ENCODE data around the gene PEX16.
A peak's percentile ranks its signal among the peaks of the same experiment; 100 is the strongest.

The PEX16 gene

DNA sequence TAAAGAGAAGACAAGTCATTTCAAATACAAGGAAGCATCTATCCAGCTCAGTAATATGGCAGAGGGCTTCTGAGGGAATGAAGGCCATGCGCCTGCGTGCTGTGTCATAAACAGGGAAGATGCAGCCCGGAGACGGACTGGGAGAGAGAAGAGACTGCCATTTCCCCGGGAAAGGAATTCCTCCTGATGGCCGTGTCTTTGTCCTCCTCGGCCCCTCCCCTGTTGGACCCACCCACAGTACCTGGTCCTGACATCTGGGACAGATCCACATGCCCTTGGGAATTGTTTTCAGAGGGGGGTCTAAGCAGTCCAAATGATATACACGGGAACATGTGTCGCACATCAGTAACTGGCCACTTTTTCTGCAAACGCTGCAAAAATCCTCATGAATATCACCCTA is 20.2 kb upstream of the PEX16 start:
- CTCF ChIA-PET = no interaction called here
- TF ChIP-seq, protein P1, sequence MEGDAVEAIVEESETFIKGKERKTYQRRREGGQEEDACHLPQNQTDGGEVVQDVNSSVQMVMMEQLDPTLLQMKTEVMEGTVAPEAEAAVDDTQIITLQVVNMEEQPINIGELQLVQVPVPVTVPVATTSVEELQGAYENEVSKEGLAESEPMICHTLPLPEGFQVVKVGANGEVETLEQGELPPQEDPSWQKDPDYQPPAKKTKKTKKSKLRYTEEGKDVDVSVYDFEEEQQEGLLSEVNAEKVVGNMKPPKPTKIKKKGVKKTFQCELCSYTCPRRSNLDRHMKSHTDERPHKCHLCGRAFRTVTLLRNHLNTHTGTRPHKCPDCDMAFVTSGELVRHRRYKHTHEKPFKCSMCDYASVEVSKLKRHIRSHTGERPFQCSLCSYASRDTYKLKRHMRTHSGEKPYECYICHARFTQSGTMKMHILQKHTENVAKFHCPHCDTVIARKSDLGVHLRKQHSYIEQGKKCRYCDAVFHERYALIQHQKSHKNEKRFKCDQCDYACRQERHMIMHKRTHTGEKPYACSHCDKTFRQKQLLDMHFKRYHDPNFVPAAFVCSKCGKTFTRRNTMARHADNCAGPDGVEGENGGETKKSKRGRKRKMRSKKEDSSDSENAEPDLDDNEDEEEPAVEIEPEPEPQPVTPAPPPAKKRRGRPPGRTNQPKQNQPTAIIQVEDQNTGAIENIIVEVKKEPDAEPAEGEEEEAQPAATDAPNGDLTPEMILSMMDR (conservative IDR thresholded peaks at IDR 0.05; ENCODE audit: low read depth) = no peak
- POLR2A ChIA-PET (ENCODE audit: low non-redundant PET) = no interaction called here
- no peak for DNase-seq (ENCODE audit: low spot score)
- H3K27ac ChIP-seq = no peak overlapping the region

DNA sequence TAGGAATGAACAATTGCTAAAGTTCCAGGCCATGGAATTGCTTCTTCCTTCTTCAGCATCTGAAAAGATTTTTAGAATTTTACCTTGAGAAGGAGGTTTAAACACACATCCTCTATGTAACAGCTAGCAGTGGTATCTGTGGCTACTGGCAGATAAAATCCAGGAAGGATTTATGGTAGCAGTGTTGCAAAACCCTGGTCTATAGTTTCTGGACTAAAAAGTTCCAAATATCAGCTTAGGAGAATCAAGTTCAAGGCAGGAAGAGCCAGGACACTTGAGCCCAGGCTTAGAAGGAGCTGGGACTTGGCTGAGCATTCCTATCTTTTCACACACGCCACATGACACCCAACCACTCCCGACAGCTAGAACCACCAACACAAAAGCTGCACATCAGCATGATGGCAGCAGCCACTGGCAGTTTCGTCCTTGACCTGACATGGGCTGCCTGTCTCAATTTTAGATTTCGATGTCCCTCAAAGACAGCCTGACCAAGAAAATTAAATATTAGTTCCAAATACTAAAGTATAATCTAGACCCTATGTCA is 18.9 kb upstream of the PEX16 start:
- CTCF ChIA-PET = no interaction called here
- TF ChIP-seq, protein P1 (conservative IDR thresholded peaks at IDR 0.05; ENCODE audit: low read depth) = no peak
- POLR2A ChIA-PET (ENCODE audit: low non-redundant PET) = no interaction called here
- no peak for DNase-seq (ENCODE audit: low spot score)
- peak overlapping the region; percentile 42; the same call in 1 of the 2 replicates for H3K27ac ChIP-seq

DNA sequence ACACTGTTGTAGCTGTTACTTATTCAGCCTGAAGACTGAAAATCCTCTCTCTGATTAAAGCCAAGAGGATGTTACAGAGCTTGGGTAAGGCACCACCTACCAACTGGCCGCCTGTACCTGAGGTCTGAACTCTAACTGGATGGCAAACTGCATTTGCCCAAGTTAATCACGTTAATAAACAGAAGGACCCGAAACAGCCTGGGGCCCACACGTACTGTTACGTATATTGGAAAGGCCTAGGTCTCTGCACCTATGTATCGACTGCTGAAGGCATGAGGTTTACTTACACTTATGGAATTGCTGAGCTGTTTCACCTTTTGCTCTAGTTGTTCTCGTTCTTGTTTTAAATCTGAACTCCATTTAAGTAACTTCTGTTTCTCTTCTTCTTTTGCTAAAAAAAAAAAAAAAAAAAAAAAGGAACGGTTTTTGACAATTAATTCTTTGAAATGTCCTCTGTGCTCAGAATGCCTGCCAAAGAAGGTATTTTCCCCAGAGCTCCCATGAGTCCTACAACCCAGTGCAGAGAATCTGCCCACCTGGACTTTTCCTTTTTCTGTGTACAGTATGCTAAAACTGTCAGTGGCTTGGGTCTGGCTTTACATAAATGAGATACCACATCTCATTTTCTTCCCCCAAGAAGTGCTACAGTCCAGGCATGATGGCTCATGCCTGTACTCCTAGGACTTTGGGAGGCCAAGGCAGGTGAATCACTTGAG is 17.8 kb upstream of the PEX16 start:
- POLR2A ChIA-PET (ENCODE audit: low non-redundant PET) = no interaction called here
- CTCF ChIA-PET = interaction anchor here (0.6 kb wide), 1 partner anchor 39 kb away, joined by 5 read pairs; no protein-coding TSS in a partner anchor
- TF ChIP-seq, protein P1 (conservative IDR thresholded peaks at IDR 0.05; ENCODE audit: low read depth) = no peak
- peak overlapping the region; percentile 82 for H3K27ac ChIP-seq
- no peak for DNase-seq (ENCODE audit: low spot score)

DNA sequence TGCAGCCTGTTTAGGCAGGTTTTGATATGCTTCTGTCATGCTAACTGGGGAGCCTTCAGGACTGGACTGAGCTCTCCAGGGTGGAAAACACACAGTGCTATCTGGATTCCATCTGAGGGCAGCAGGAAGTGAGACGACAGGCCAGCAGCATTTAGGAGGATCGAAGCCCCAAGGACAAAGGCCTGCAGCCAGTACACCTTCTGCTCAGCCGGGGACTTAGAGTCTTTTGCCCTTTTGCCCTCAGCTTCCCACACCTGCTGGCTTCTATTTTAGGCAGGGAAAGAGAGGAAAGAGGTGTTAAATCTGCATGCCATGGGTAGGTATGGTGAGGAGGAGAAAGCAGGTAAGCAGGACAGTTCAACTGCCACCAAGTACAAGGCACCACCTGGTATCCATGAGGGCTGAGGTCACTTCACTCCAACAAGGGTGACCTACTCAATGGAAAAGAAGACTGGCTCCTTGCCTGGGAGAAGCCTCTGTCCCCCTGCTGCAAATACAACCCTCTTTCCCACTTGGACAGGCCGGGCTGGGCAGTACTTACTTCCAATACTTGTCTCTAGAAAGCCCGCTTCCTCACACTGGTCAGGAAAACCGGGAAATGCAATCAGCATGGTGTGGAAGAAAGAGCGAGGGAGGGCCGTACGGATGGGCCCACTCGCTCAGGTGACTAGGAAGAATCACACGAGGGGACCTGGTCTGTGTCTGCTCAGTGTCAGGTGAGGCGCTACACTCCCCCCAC is 17.1 kb upstream of the PEX16 start:
- CTCF ChIA-PET = interaction anchor here (0.6 kb wide), 1 partner anchor 87 kb away, joined by 3 read pairs; the partner anchor contains the start of gene CRY2
- peak overlapping the region; percentile 82 for H3K27ac ChIP-seq
- DNase-seq (ENCODE audit: low spot score) = no peak
- TF ChIP-seq, protein P1 (conservative IDR thresholded peaks at IDR 0.05; ENCODE audit: low read depth) = no peak
- POLR2A ChIA-PET (ENCODE audit: low non-redundant PET) = interaction anchor here (0.6 kb wide), 1 partner anchor 23 kb away, joined by 3 read pairs; no protein-coding TSS in a partner anchor

DNA sequence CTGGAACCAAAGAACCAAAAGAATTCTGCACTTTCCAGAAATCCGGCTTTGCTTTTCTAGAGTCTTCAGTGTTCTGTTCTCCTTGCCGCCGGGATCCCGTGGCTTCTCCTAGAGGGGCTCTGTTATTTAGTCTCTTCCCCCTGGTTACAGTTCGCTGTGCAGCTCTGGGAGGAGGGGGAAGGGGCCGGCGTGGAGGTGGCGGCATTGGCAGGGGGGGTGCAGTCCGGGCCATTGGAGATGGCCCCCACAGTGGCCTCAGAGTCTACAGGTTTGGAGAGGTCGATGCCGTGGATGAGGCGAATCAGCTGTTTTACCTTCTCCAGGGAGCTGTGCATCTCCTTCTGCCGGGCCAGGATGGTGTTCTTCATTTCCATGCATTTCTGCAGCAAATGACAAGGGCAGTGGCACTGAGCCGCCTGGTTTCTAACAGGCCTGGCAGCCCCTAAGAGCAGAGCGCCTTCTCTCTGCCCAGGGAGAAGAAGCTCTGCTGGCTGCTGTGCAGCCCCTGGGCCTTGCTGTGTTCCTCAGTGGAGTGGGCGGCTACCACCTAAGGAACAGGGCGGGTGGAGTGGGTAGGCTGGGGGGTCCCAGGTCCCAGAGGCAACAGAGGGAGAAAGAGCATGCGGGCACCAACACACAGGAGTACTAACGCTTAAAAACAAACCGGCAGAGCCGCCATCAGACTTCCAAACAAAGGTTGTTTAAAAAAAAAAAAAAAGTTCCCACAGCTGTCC is 16.3 kb upstream of the PEX16 start:
- H3K27ac ChIP-seq = peak overlapping the region; percentile 82
- no peak for DNase-seq (ENCODE audit: low spot score)
- ChIA-PET CTCF (interaction anchor here (0.6 kb wide), 1 partner anchor 87 kb away, joined by 3 read pairs; the partner anchor contains the start of gene CRY2), POLR2A (ENCODE audit: low non-redundant PET) (interaction anchor here (0.6 kb wide), 1 partner anchor 23 kb away, joined by 3 read pairs; no protein-coding TSS in a partner anchor)
- TF ChIP-seq, protein P1 (conservative IDR thresholded peaks at IDR 0.05; ENCODE audit: low read depth) = no peak
